Chondrocyte (in vitro differentiated cells): Measurements from ENCODE around the gene PGAM2. TPM values are rescaled to one million over a fixed set of nuclear protein-coding genes. Genes with fewer than 3 reads are reported as not detected.

Experiments used
- DNase-seq: peaks from one replicate; pipeline ENCODE4 v3.0.0; 2021; ENCODE audit warnings: mixed read lengths, low spot score
- H3K27ac Mint-ChIP-seq: one replicate; pipeline ENCODE4 v1.8.0; 2021; ENCODE audit warnings: mild to moderate bottlenecking, moderate library complexity, mixed read lengths; ENCODE audit not compliant: unreplicated experiment
- H3K27me3 Mint-ChIP-seq: 2 replicates; pipeline ENCODE4 v1.8.0; 2021; ENCODE audit warnings: low read depth, mixed read lengths
- H3K36me3 Mint-ChIP-seq: 2 replicates; pipeline ENCODE4 v1.8.0; 2021; ENCODE audit warnings: low read depth, mixed read lengths
- H3K4me1 Mint-ChIP-seq: 2 replicates; pipeline ENCODE4 v1.8.0; 2021; ENCODE audit warnings: low read depth, mild to moderate bottlenecking, mixed read lengths
- H3K4me3 Mint-ChIP-seq: one replicate; pipeline ENCODE4 v1.8.0; 2021; ENCODE audit warnings: mild to moderate bottlenecking, moderate library complexity, mixed read lengths; ENCODE audit not compliant: unreplicated experiment
- H3K9me3 Mint-ChIP-seq: 2 replicates; pipeline ENCODE4 v1.8.0; 2021; ENCODE audit warnings: low read depth, mixed read lengths
- total RNA-seq: library from RNA; stranded (reverse); gene quantifications from 3 replicates; pipeline ENCODE4 v1.2.1, GENCODE V29; 2021
- TF ChIP-seq, protein P1 (sequence below): fragments of 200-600 bp; sonication (generic); IDR thresholded peaks from 2 replicates; pipeline ENCODE4 v1.5.0; 2021; ENCODE audit warnings: antibody characterized with exemption, mild to moderate bottlenecking, moderate library complexity

Gene PGAM2
- total RNA-seq, 1 donor from 2014 or later, result 0.25 TPM

DNA sequence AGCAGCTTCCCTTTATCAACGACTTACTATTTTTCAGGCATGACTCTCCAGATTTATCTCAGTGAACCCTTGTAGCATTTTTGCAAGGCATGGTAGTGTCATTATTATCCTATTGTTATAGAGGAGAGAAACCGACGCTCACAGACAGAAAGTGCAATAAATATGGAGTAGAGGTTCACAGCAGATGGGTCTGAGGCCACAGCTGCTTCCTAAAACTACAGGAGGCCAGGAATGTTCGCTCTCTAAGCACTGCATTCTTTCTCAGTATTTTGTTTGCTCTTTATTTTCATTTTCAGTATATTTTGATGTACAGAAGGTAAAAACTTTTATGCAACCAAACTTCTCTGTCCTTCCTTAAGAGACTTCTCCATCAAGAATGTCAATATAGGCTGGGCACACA, 34.3 kb upstream of the PGAM2 start:
- H3K4me3 Mint-ChIP-seq, result no peak overlapping the region
- peak overlapping the region; percentile 99 for H3K27ac Mint-ChIP-seq
- H3K9me3 Mint-ChIP-seq, result no peaks in the 10 kb centered on the region
- H3K4me1 Mint-ChIP-seq, result peaks cover 66% of the 10 kb centered on the region
- H3K27me3 Mint-ChIP-seq, result no peaks in the 10 kb centered on the region
- no peaks in the 10 kb centered on the region for H3K36me3 Mint-ChIP-seq
- DNase-seq, result no peak
- TF ChIP-seq, protein P1, sequence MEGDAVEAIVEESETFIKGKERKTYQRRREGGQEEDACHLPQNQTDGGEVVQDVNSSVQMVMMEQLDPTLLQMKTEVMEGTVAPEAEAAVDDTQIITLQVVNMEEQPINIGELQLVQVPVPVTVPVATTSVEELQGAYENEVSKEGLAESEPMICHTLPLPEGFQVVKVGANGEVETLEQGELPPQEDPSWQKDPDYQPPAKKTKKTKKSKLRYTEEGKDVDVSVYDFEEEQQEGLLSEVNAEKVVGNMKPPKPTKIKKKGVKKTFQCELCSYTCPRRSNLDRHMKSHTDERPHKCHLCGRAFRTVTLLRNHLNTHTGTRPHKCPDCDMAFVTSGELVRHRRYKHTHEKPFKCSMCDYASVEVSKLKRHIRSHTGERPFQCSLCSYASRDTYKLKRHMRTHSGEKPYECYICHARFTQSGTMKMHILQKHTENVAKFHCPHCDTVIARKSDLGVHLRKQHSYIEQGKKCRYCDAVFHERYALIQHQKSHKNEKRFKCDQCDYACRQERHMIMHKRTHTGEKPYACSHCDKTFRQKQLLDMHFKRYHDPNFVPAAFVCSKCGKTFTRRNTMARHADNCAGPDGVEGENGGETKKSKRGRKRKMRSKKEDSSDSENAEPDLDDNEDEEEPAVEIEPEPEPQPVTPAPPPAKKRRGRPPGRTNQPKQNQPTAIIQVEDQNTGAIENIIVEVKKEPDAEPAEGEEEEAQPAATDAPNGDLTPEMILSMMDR, result no peak

DNA sequence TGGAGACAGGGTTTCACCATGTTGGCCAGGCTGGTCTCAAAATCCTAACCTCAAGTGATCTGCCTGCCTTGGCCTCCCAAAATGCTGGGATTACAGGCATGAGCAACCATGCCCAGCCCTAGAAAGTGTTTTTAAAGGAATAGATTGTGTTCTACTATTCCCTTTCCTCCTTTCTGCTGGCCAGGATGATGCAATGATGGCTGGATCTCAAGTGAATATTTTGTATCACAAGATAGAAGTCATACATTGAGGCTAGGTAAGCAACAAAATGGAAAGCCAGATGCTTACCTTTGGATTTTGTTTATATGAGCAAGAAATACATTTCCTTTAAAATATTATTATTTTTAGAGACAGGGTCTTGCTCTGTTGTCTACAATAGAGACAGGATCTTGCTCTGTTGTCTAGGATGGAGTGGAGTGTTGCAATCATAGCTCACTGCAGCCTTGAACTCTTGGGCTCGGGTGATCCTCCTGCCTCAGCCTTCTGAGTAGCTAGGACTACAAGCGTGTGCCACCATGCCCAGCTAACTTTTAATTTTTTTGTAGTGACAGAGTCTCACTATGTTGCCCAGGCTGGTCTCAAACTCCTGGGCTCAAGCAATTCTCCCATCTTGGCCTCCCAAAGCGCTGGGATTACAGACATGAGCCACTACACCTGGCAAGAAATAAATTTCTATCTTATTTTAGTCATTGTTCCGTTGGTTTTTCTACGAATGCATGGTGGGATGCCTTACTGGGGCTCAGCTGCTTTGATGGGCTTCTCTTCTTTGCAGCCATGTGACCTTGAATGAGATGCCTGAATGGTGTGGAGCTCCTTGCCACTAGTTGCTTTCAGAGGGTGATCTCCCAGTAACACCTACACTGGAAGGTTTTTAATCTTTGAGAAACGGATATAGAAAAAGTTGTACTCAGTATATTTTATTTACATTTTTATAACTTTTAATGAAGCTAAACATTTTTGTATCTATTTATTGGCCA, 33.0 kb upstream of the PGAM2 start:
- H3K27me3 Mint-ChIP-seq, result no peaks in the 10 kb centered on the region
- peaks cover 69% of the 10 kb centered on the region for H3K4me1 Mint-ChIP-seq
- DNase-seq, result no peak
- peaks cover 1% of the 10 kb centered on the region for H3K9me3 Mint-ChIP-seq
- TF ChIP-seq, protein P1, result no peak
- no peaks in the 10 kb centered on the region for H3K36me3 Mint-ChIP-seq
- no peak overlapping the region for H3K4me3 Mint-ChIP-seq
- no peak overlapping the region for H3K27ac Mint-ChIP-seq

DNA sequence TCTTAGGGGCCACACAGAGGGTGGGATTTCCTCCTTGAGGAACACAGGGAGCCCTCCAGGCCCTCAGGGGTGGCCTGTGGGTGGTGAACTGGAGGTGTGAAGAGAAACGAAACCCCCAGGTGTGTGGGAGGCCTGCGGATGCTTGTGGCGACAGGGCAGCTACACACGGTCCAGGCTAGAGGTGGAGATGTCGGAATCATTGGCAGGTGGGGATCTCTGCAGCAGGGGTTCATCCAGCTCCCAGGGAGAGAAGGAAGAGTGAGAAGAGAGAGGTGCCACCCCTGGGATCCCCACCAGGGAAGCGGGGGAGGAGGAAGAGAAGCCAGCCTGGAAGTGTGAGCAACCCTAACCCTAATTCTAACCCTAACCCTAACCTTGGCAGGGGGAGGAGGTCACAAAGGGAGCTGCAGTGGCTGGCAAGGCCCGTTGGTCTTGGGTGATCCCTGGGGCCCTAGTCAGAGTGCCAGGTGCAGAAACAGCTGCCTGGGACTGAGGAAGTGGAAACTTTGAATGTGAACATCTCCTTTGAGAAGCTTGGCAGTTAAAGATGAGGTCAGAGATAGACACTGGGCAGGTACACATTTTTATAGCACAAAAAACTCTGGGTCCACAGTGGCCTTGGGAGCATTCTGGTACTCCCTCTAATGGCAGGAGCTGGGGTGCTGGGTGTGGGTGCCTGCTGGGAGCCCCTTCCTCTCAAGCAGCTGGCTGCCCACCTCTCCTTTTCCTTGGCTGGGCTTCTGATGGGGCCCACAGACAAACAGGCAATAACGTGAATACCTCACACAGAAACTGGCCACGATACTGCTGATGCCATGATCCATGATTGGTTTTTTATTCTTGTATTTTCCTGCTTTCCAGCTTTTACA, 31.9 kb upstream of the PGAM2 start:
- TF ChIP-seq, protein P1, result no peak
- H3K4me3 Mint-ChIP-seq, result no peak overlapping the region
- peaks cover 60% of the 10 kb centered on the region for H3K4me1 Mint-ChIP-seq
- H3K9me3 Mint-ChIP-seq, result peaks cover 4% of the 10 kb centered on the region
- H3K27ac Mint-ChIP-seq, result no peak overlapping the region
- no peaks in the 10 kb centered on the region for H3K27me3 Mint-ChIP-seq
- H3K36me3 Mint-ChIP-seq, result no peaks in the 10 kb centered on the region
- DNase-seq, result no peak

DNA sequence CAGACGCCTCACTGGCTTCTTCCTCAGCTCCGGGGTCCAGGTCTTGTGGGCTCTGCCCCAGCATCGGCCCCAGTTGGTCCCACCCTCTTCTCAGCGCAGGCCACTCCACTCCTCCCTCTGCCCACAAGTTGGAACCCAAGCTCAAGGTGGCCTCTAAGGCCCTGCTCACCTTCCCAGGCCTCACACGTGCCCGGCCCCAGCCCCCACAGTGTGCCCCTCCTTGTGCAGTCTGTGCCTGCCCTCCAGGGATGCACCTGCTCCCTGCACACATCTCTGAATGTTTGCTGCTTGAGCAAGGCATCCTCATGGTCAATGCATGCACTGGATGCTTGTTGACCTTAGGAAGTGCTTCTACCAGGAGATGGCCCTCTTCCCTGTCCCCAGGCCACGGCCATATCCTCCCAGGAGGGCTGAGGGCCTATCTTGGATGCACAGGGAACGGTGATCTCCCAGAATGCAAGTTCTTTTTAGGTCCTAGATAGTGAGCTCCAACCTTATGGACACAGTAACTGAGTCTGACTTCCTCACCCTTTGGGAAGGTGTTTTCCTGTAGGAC, 31.0 kb upstream of the PGAM2 start:
- Mint-ChIP-seq H3K4me1 (peaks cover 51% of the 10 kb centered on the region), H3K4me3 (no peak overlapping the region), H3K36me3 (no peaks in the 10 kb centered on the region), H3K9me3 (peaks cover 4% of the 10 kb centered on the region), H3K27me3 (no peaks in the 10 kb centered on the region), H3K27ac (no peak overlapping the region)
- DNase-seq, result no peak
- TF ChIP-seq, protein P1, result no peak

DNA sequence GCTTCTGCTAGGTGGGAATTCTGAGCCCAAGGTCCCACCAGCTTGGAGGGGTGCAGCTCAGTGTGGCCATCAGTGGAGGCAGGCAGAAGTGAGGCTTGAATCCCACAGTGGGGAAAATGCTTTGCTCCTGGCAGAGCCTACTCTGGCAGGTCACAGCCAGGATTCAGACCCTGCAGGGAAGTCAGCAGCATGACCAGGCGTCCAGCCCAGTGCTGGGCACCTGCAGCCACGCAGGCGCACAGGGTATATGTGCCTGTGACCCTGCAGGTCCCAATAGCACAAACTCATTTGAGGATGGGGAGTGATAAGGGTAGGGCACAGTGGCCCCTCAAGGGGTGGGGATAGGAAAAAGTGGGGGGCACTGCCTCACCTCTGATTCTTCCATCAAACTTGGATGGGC, 30.4 kb upstream of the PGAM2 start:
- TF ChIP-seq, protein P1, result no peak
- peaks cover 47% of the 10 kb centered on the region for H3K4me1 Mint-ChIP-seq
- no peak overlapping the region for H3K4me3 Mint-ChIP-seq
- H3K27ac Mint-ChIP-seq, result no peak overlapping the region
- no peak for DNase-seq
- peaks cover 4% of the 10 kb centered on the region for H3K9me3 Mint-ChIP-seq
- no peaks in the 10 kb centered on the region for H3K36me3 Mint-ChIP-seq
- no peaks in the 10 kb centered on the region for H3K27me3 Mint-ChIP-seq
